HL-60 (cell line): ENCODE data around the gene TNIK.

Experiments
- DNase-seq, 2 experiments: peaks; one replicate each; pipeline ENCODE4 v3.0.0-alpha.2; 2010 to 2020; ENCODE audit warnings: low read depth in 1 of 2, low spot score in 1 of 2
- H3K27ac ChIP-seq: fragments of 250-450 bp; sonication (Bioruptor Pico); replicated peaks from 2 replicates; pipeline ENCODE4 v1.5.1; 2020; ENCODE audit warnings: mild to moderate bottlenecking, moderate library complexity
- H3K27me3 ChIP-seq: fragments of 250-450 bp; sonication (Bioruptor Pico); 2 replicates; pipeline ENCODE4 v1.5.1; 2021; ENCODE audit warnings: mild to moderate bottlenecking, moderate library complexity; ENCODE audit not compliant: insufficient read depth, poor library complexity, severe bottlenecking
- H3K4me3 ChIP-seq: replicated peaks from 2 replicates; pipeline ENCODE4 v1.5.1; 2011; ENCODE audit warnings: mild to moderate bottlenecking, control low read depth, low read length; ENCODE audit not compliant: insufficient read depth
- CTCF ChIP-seq: IDR thresholded peaks from one replicate; pipeline ENCODE4 v1.5.1; 2011; ENCODE audit warnings: low read length, control low read depth, inconsistent platforms; ENCODE audit not compliant: insufficient read depth
- GABPA ChIP-seq: IDR thresholded peaks from 2 replicates; pipeline ENCODE4 v1.6.1; 2012; ENCODE audit warnings: low read depth
- POLR2AphosphoS5 ChIP-seq: IDR thresholded peaks from 2 replicates; pipeline ENCODE4 v1.6.1; 2012; ENCODE audit warnings: low read depth
- REST ChIP-seq: IDR thresholded peaks from 2 replicates; pipeline ENCODE4 v1.6.1; 2012; ENCODE audit warnings: low read depth; ENCODE audit not compliant: insufficient replicate concordance
- SPI1 ChIP-seq: IDR thresholded peaks from 2 replicates; pipeline ENCODE4 v1.6.1; 2012; ENCODE audit warnings: low read depth, mild to moderate bottlenecking, borderline replicate concordance

Gene TNIK

GRCh38 chr3:171072432-171072831 lies 387.8 kb downstream of the TNIK start:
- H3K27me3 ChIP-seq = no peaks in the 10 kb centered on the region
- peak; percentile 87 for TF ChIP-seq SPI1
- TF ChIP-seq POLR2AphosphoS5 = no peak
- no peak for TF ChIP-seq REST
- no peak for TF ChIP-seq GABPA
- no peak for DNase-seq
- no peak overlapping the region for H3K4me3 ChIP-seq
- H3K27ac ChIP-seq = no peak overlapping the region

GRCh38 chr3:171068658-171069057 lies 391.5 kb downstream of the TNIK start:
- no peak overlapping the region for H3K27ac ChIP-seq
- H3K4me3 ChIP-seq = no peak overlapping the region
- no peaks in the 10 kb centered on the region for H3K27me3 ChIP-seq
- TF ChIP-seq GABPA = no peak
- no peak for DNase-seq

- H3K27ac ChIP-seq = no peak overlapping the region
- DNase-seq = no peak
- TF ChIP-seq SPI1 = no peak
- no peak for TF ChIP-seq CTCF
- no peak for TF ChIP-seq REST
- no peak for TF ChIP-seq GABPA
- TF ChIP-seq POLR2AphosphoS5 = no peak
Measured at GRCh38 chr3:171066206-171066605, 394.0 kb downstream of the TNIK start.

GRCh38 chr3:171065732-171066131 lies 394.5 kb downstream of the TNIK start:
- H3K27me3 ChIP-seq = peaks cover 5% of the 10 kb centered on the region
- H3K4me3 ChIP-seq = no peak overlapping the region
- TF ChIP-seq GABPA (no peak), REST (no peak), CTCF (no peak), POLR2AphosphoS5 (no peak), SPI1 (no peak)
- no peak overlapping the region for H3K27ac ChIP-seq
- DNase-seq = no peak

More at GRCh38 chr3:171066206-171066605, 394.0 kb downstream of the TNIK start:
- H3K4me3 ChIP-seq = no peak overlapping the region
- H3K27me3 ChIP-seq = peaks cover 5% of the 10 kb centered on the region
